HG03439 (cell line): ENCODE measurements around the gene MBLAC2.

Source experiments
- ATAC-seq: cut with Tn5 transposase; IDR thresholded peaks from one replicate; pipeline ENCODE4 v1.9.1; 2021; ENCODE audit warnings: mild to moderate bottlenecking, moderate library complexity; ENCODE audit not compliant: unreplicated experiment

MBLAC2 gene

DNA sequence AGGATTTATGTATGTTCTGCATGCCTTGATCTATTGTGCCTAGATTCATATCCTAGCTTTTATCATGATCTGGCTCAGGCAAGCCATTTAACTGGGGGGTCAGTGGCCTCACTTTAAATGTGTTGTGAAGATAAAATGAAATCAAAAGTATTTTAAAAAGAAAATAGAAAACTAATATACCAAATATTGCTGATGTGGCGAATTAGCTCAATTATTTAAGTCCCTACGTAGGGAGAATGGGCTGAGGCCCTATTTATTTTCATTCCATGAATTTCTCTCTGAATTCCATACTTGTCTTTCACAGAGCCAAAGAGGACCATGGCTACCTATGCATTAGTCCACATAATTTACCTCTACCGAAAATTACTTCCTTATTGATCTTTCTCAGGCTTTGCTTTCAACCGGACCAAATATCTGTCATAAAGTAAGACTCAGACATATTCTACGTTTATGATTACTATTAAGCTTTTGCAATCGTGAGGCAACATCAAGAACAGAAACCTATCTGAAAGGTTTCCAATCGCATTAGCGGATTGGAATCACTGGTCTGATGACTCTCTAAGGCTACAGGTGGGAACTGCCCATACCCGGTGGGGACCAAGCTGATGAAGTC is 1.7 kb downstream of the MBLAC2 start:
- no peak for ATAC-seq

GRCh38 chr5:90461288-90461687 is 13.3 kb downstream of the MBLAC2 start:
- no peak for ATAC-seq

DNA sequence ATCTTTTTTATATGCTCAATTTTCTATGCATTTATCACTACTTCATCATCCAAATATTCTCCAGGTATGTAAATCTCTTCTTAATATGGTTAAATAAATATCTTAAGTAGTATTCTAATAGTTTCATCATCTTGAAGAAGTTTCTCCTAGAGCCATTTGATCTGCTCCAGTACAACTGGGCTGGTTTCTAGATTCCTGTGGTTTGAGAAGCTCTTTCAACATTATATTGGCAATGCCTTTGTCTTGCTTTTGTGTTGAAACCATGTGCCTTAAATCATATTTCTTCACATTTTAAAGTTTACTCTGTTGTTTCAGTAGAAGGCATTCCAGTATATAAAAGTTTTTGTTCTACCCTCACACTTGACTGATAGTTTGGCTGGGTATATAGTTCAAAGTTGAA is 27.6 kb downstream of the MBLAC2 start:
- ATAC-seq: no peak

DNA sequence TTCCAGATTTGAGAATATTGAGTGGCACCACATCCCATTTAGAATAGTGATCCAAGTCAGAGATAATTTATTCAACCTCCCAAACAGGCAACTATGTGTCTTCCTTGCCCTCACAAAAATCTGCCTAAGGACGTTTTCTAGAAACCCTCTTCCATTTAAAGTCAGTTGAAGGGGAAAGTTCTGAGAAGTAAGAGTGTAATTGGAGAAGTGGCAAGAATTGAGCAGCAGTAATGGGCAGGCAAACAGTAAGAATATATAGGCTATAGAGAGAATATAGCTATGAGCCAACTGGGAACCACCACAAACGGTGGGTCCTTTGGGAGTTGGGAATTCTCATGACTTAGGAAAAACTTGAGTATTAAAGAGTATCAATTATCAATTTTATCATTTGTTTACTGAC is 33.9 kb downstream of the MBLAC2 start:
- no peak for ATAC-seq

- ATAC-seq: no peak
Observed at GRCh38 chr5:90438100-90438499, 36.5 kb downstream of the MBLAC2 start.

- ATAC-seq: no peak
Observed at GRCh38 chr5:90437663-90438062, 36.9 kb downstream of the MBLAC2 start.

DNA sequence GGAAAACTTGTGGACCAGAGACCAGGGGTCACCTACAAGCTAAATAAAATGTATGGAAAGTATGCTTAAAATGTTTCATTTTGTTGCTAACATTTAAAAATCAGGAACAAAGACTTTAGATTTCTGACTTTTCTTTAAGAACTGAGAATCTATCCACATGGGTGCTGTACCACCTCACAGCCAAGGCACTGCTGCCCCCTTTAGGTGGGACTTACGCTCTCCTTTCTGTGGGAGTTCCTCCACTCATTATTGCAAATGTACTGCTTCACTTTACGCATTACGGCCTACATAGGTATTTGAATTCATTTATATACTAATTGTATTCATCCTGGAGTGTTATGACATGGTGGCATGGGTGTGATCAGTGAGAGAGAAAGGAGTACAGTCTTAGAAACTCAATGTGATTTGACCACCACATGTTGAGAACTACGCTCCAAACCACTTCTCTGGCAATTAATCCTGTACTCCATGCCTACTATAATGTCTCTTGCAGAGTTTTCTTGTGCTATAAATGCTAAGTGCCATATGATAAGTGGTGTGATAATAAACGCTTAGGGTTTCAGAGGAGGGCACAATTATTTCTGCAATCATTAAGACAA is 40.4 kb downstream of the MBLAC2 start:
- no peak for ATAC-seq

DNA sequence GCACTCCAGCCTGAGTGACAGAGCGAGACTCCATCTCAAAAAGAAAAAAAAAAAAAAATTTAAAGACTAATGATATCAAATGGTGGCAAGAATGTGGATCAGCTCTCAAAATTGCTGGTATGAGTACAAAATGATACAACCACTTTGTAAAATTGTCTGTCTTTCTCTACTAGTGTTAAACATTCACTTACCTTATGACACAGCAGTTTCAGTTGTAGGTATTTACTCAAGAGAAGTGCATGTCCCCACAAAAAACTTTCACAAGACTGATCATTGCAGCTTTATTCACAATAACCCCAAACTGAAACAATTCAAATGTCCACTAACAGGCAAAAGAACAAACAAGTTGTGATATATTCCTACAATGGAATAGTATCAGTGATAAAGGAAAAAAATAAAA is 50.3 kb downstream of the MBLAC2 start:
- no peak for ATAC-seq

DNA sequence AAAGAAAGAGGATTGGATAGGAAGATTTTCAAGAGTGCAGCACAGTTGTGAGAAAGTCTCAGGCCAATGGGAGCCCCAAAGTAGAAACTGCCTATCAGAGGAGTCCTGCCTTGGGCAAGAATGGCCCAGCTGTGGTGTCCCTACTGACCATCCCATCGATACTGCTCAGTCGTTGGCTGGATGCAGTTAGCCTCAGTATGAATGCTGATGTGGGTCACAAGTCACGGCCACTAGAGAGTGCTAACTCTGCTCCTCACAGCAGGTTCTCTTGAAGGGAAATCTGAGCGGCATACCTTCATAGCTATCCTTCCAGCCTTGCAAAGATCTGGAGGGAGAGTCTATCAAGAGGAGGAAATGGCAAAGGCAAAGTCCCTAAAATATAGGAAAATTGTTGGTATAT is 53.4 kb downstream of the MBLAC2 start:
- ATAC-seq: no peak

GRCh38 chr5:90418214-90418613 is 56.4 kb downstream of the MBLAC2 start:
- no peak for ATAC-seq

- no peak for ATAC-seq
Observed at GRCh38 chr5:90410178-90410762, 64.3 kb downstream of the MBLAC2 start.

GRCh38 chr5:90409318-90410177 is 65.0 kb downstream of the MBLAC2 start, which contains the start of gene CETN3:
TSS of gene CETN3 (minus strand) at chr5:90409756. CDS start at chr5:90409661, 95 bp downstream.
- ATAC-seq: peak; percentile 96

GRCh38 chr5:90408571-90409317 is 65.8 kb downstream of the MBLAC2 start:
- no peak for ATAC-seq
